Mesenchymal stem cell (in vitro differentiated cells and primary cell): ENCODE data around the gene ZNF654.

Experiments
- DNase-seq: peaks from one replicate; pipeline ENCODE4 v3.0.0-alpha.2; 2013
- H2AFZ ChIP-seq: one replicate; pipeline ENCODE4 v1.6.1; 2013; ENCODE audit warnings: low read depth, mild to moderate bottlenecking, control low read depth, inconsistent platforms, low read length, moderate library complexity
- H2AK5ac ChIP-seq: 2 replicates; pipeline ENCODE4 v1.6.1; 2013; ENCODE audit warnings: low read length, moderate library complexity, mild to moderate bottlenecking, inconsistent platforms; ENCODE audit not compliant: severe bottlenecking
- H2BK120ac ChIP-seq: one replicate; pipeline ENCODE4 v1.6.1; 2013; ENCODE audit warnings: low read depth, mild to moderate bottlenecking, inconsistent platforms, low read length, moderate library complexity
- H2BK12ac ChIP-seq, 2 experiments: one replicate each; pipeline ENCODE4 v1.6.1; 2013; ENCODE audit warnings: inconsistent platforms in 2 of 2, low read length in 2 of 2, mild to moderate bottlenecking in 2 of 2, moderate library complexity in 2 of 2, control low read depth in 1 of 2
- H2BK15ac ChIP-seq: one replicate; pipeline ENCODE4 v1.6.1; 2013; ENCODE audit warnings: mild to moderate bottlenecking, low read depth, inconsistent platforms; ENCODE audit not compliant: poor library complexity, severe bottlenecking
- H2BK5ac ChIP-seq: 2 replicates; pipeline ENCODE4 v1.6.1; 2013; ENCODE audit warnings: low read depth, mild to moderate bottlenecking, low read length, control low read depth, inconsistent platforms; ENCODE audit not compliant: poor library complexity, severe bottlenecking
- H3K14ac ChIP-seq, 2 experiments: one replicate each; pipeline ENCODE4 v1.6.1; 2013; ENCODE audit warnings: inconsistent platforms in 2 of 2, low read length in 2 of 2, control low read depth in 1 of 2, mild to moderate bottlenecking in 1 of 2, moderate library complexity in 1 of 2
- H3K18ac ChIP-seq, 2 experiments: one replicate each; pipeline ENCODE4 v1.6.1; 2013; ENCODE audit warnings: inconsistent platforms in 2 of 2, low read length in 2 of 2, control low read depth in 1 of 2, low read depth in 1 of 2, mild to moderate bottlenecking in 1 of 2
- H3K23ac ChIP-seq, 2 experiments: one replicate each; pipeline ENCODE4 v1.6.1; 2013; ENCODE audit warnings: inconsistent platforms in 2 of 2, low read length in 2 of 2, mild to moderate bottlenecking in 2 of 2, moderate library complexity in 2 of 2, control low read depth in 1 of 2
- H3K27ac ChIP-seq: 2 replicates; pipeline ENCODE4 v1.5.1; 2013; ENCODE audit warnings: mild to moderate bottlenecking, moderate library complexity, low read length, control low read depth, inconsistent platforms; ENCODE audit not compliant: poor library complexity, severe bottlenecking
- H3K27me3 ChIP-seq, 2 experiments: 2 replicates each; pipeline versions ENCODE4 v1.6.1 to v1.7.0; 2013; ENCODE audit warnings: low read length in 2 of 2, mild to moderate bottlenecking in 2 of 2, moderate library complexity in 2 of 2, control low read depth in 1 of 2, inconsistent platforms in 1 of 2; ENCODE audit not compliant: control insufficient read depth in 1 of 2, insufficient read depth in 1 of 2
- H3K36me3 ChIP-seq, 2 experiments: 2 replicates each; pipeline versions ENCODE4 v1.6.1 to v1.7.0; 2013; ENCODE audit warnings: low read length in 2 of 2, control low read depth in 1 of 2, inconsistent platforms in 1 of 2, low read depth in 1 of 2, mild to moderate bottlenecking in 1 of 2; ENCODE audit not compliant: insufficient read depth in 2 of 2, control insufficient read depth in 1 of 2
- H3K4ac ChIP-seq, 2 experiments: one replicate each; pipeline ENCODE4 v1.6.1; 2013; ENCODE audit warnings: inconsistent platforms in 2 of 2, low read length in 2 of 2, mild to moderate bottlenecking in 2 of 2, moderate library complexity in 2 of 2, control low read depth in 1 of 2, low read depth in 1 of 2
- H3K4me1 ChIP-seq: 2 replicates; pipeline ENCODE4 v1.6.1; 2013; ENCODE audit warnings: low read depth, low read length, control low read depth; ENCODE audit not compliant: control insufficient read depth, insufficient read depth
- H3K4me2 ChIP-seq: 2 replicates; pipeline ENCODE4 v1.6.1; 2013; ENCODE audit warnings: low read length, mild to moderate bottlenecking, inconsistent platforms; ENCODE audit not compliant: poor library complexity, severe bottlenecking
- H3K4me3 ChIP-seq, 2 experiments: 2 replicates each; pipeline versions ENCODE4 v1.5.1 to v1.7.0; 2013; ENCODE audit warnings: low read length in 2 of 2, mild to moderate bottlenecking in 2 of 2, control low read depth in 1 of 2, low read depth in 1 of 2; ENCODE audit not compliant: insufficient read depth in 1 of 2
- H3K79me1 ChIP-seq: replicated peaks from 2 replicates; pipeline ENCODE4 v1.6.1; 2013; ENCODE audit warnings: mild to moderate bottlenecking, control low read depth, low read length, inconsistent platforms; ENCODE audit not compliant: poor library complexity, severe bottlenecking
- H3K9ac ChIP-seq: 2 replicates; pipeline ENCODE4 v1.7.0; 2013; ENCODE audit warnings: mild to moderate bottlenecking, low read length, moderate library complexity
- H3K9me3 ChIP-seq: 2 replicates; pipeline ENCODE4 v1.7.0; 2013; ENCODE audit warnings: mild to moderate bottlenecking, low read length; ENCODE audit not compliant: control insufficient read depth
- H4K8ac ChIP-seq: one replicate; pipeline ENCODE4 v1.6.1; 2013; ENCODE audit warnings: inconsistent platforms, mild to moderate bottlenecking, low read length, moderate library complexity
- H4K91ac ChIP-seq: one replicate; pipeline ENCODE4 v1.6.1; 2013; ENCODE audit warnings: mild to moderate bottlenecking, low read length, inconsistent platforms
- WGBS: methylation state at CpG from one replicate; pipeline ENCODE4 v1.1.7; 2013; ENCODE audit warnings: mixed read lengths; 5-methylcytosine and 5-hydroxymethylcytosine counted together

The ZNF654 gene

GRCh38 chr3:88041005-88041404, 18.1 kb upstream of the ZNF654 start:
- H2BK15ac ChIP-seq: no peak overlapping the region
- DNase-seq: no peak
- H3K36me3 ChIP-seq: no peaks in the 10 kb centered on the region
- no peaks in the 10 kb centered on the region for H3K27me3 ChIP-seq
- no peak overlapping the region for H2AK5ac ChIP-seq
- H3K79me1 ChIP-seq: no peaks in the 10 kb centered on the region
- no peaks in the 10 kb centered on the region for H3K9me3 ChIP-seq
- no peak overlapping the region for H3K4ac ChIP-seq
- H3K27ac ChIP-seq: no peak overlapping the region
- H3K14ac ChIP-seq: no peak overlapping the region
- H3K4me2 ChIP-seq: no peak overlapping the region
- H2BK12ac ChIP-seq: no peak overlapping the region
- H3K4me1 ChIP-seq: no peaks in the 10 kb centered on the region
- H3K18ac ChIP-seq: no peak overlapping the region
- WGBS: 89% methylated on average over 3 of the region's 3 CpGs
- H4K91ac ChIP-seq: no peak overlapping the region
- no peak overlapping the region for H3K9ac ChIP-seq
- H2AFZ ChIP-seq: no peak overlapping the region
- H3K23ac ChIP-seq: no peak overlapping the region
- H2BK120ac ChIP-seq: no peak overlapping the region
- no peak overlapping the region for H4K8ac ChIP-seq
- no peak overlapping the region for H2BK5ac ChIP-seq
- no peak overlapping the region for H3K4me3 ChIP-seq

- Histone ChIP-seq H3K4me1 (no peaks in the 10 kb centered on the region), H2BK5ac (no peak overlapping the region), H3K23ac (no peak overlapping the region), H2BK15ac (no peak overlapping the region), H3K18ac (no peak overlapping the region), H3K79me1 (no peaks in the 10 kb centered on the region), H4K91ac (no peak overlapping the region), H3K14ac (no peak overlapping the region), H3K4me2 (no peak overlapping the region), H3K4ac (no peak overlapping the region), H2AK5ac (no peak overlapping the region), H3K27me3 (no peaks in the 10 kb centered on the region), H4K8ac (no peak overlapping the region), H3K4me3 (no peak overlapping the region), H2BK120ac (no peak overlapping the region), H3K9me3 (no peaks in the 10 kb centered on the region), H2BK12ac (no peak overlapping the region), H3K27ac (no peak overlapping the region), H2AFZ (no peak overlapping the region), H3K36me3 (no peaks in the 10 kb centered on the region), H3K9ac (no peak overlapping the region)
- DNase-seq: no peak
- 88% methylated on average over 1 of the region's 1 CpG for WGBS
Measured at GRCh38 chr3:88044411-88044810, 14.6 kb upstream of the ZNF654 start.

DNA sequence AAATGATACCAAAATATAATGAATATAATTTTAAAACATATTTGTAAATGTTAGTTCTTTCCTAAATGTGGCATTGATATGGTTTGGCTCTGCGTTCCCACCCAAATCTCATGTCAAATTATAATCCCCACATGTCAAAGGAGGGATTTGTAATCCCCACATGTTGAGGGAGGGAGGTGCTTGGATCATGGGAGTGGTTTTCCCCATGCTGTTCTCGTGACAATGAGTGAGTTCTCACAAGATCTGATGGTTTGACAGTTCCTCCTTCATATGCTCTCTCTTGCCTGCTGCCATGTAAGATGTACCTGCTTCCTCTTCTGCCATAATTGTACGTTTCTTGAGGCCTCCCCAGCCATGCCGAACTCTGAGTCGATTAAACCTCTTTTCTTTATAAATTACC, 12.3 kb upstream of the ZNF654 start:
- Histone ChIP-seq H3K27ac (no peak overlapping the region), H3K4ac (no peak overlapping the region), H3K79me1 (no peaks in the 10 kb centered on the region), H4K91ac (no peak overlapping the region), H3K23ac (no peak overlapping the region), H3K9ac (no peak overlapping the region), H3K14ac (no peak overlapping the region), H3K27me3 (no peaks in the 10 kb centered on the region), H4K8ac (no peak overlapping the region), H2BK5ac (no peak overlapping the region), H2AK5ac (no peak overlapping the region), H3K9me3 (no peaks in the 10 kb centered on the region), H2AFZ (no peak overlapping the region), H3K4me2 (no peak overlapping the region), H2BK120ac (no peak overlapping the region), H2BK12ac (no peak overlapping the region), H2BK15ac (no peak overlapping the region), H3K36me3 (no peaks in the 10 kb centered on the region), H3K4me1 (no peaks in the 10 kb centered on the region), H3K18ac (no peak overlapping the region), H3K4me3 (no peak overlapping the region)
- WGBS: 74% methylated on average over 3 of the region's 5 CpGs
- no peak for DNase-seq

- H3K4me3 ChIP-seq: peak overlapping the region; percentile 81 to 98
- H3K27me3 ChIP-seq: no peaks in the 10 kb centered on the region
- H3K79me1 ChIP-seq: peaks cover 5% of the 10 kb centered on the region
- H3K23ac ChIP-seq: no peak overlapping the region
- H4K91ac ChIP-seq: no peak overlapping the region
- H3K9me3 ChIP-seq: no peaks in the 10 kb centered on the region
- no peak overlapping the region for H3K4ac ChIP-seq
- no peak overlapping the region for H2BK12ac ChIP-seq
- H3K14ac ChIP-seq: no peak overlapping the region
- H3K18ac ChIP-seq: no peak overlapping the region
- H3K9ac ChIP-seq: peak overlapping the region; percentile 94
- peak overlapping the region; percentile 72 for H3K27ac ChIP-seq
- WGBS: under 1% methylated on average over 8 of the region's 16 CpGs
- H2AK5ac ChIP-seq: no peak overlapping the region
- no peak overlapping the region for H4K8ac ChIP-seq
- H2BK5ac ChIP-seq: no peak overlapping the region
- no peak overlapping the region for H2BK15ac ChIP-seq
- DNase-seq: peak; percentile 57
- no peaks in the 10 kb centered on the region for H3K4me1 ChIP-seq
- H2BK120ac ChIP-seq: no peak overlapping the region
- H3K4me2 ChIP-seq: peak overlapping the region; percentile 64
- H2AFZ ChIP-seq: peak overlapping the region; percentile 69
- H3K36me3 ChIP-seq: peaks cover 6 to 37% of the 10 kb centered on the region in 2 experiments
Measured at GRCh38 chr3:88057630-88058305, 1.3 kb upstream of the ZNF654 start.
